LNCaP clone FGC (cell line): ENCODE data around the gene NDST4.

Source experiments
- DNase-seq: peaks from one replicate; pipeline ENCODE4 v3.0.0-alpha.2; 2011; ENCODE audit warnings: low read depth
- H3K4me3 ChIP-seq: 2 replicates; pipeline ENCODE4 v1.5.1; 2011; ENCODE audit warnings: mild to moderate bottlenecking, low read depth, low read length, control low read depth
- TF ChIP-seq, protein P1 (sequence below): IDR thresholded peaks from 2 replicates; pipeline ENCODE4 v1.5.1; 2012; ENCODE audit warnings: mild to moderate bottlenecking; ENCODE audit not compliant: control insufficient read depth, insufficient read depth; ENCODE audit errors: extremely low read depth

The NDST4 gene

DNA sequence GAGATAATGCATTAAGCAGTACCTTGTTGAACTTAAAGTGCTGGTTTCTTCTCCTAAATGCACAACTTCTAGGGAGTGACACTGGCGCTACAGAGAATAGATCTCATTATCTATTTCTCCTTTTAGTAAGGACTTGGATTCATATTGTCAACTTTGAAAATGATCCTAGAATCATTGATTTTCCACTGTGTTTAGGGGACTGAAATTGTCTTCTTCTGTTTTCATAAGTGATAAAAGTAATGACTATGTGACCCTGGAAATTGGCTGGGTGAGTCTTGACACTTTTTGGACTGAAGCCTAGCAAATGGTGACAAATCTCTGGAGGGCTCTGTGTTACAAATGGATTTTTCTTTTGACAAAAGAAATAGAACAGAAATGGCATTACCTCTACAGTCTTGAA lies 167.8 kb downstream of the NDST4 start:
- TF ChIP-seq, protein P1, sequence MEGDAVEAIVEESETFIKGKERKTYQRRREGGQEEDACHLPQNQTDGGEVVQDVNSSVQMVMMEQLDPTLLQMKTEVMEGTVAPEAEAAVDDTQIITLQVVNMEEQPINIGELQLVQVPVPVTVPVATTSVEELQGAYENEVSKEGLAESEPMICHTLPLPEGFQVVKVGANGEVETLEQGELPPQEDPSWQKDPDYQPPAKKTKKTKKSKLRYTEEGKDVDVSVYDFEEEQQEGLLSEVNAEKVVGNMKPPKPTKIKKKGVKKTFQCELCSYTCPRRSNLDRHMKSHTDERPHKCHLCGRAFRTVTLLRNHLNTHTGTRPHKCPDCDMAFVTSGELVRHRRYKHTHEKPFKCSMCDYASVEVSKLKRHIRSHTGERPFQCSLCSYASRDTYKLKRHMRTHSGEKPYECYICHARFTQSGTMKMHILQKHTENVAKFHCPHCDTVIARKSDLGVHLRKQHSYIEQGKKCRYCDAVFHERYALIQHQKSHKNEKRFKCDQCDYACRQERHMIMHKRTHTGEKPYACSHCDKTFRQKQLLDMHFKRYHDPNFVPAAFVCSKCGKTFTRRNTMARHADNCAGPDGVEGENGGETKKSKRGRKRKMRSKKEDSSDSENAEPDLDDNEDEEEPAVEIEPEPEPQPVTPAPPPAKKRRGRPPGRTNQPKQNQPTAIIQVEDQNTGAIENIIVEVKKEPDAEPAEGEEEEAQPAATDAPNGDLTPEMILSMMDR, result no peak
- no peak overlapping the region for H3K4me3 ChIP-seq
- DNase-seq, result no peak

DNA sequence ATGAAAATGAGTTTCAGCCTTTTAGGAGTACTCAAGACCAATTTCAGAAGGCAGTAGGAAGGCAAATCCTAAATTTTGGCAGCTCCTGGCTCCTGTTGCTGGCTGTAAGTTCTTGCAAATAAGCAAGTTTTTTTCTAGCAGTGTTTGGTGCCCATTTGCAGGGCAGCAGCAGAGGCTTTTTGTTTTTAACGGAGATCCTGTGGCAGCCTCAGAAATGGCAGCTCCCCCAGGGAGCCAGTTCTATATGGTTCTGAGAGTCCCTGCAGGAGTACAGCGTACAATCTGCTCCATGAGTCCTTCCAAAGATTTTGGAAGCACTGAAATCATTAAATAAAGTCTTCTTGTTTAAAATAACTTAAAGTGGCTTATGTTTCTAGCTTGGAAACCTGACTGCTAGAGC lies 171.9 kb downstream of the NDST4 start:
- DNase-seq, result no peak
- no peak overlapping the region for H3K4me3 ChIP-seq
- TF ChIP-seq, protein P1, result no peak

DNA sequence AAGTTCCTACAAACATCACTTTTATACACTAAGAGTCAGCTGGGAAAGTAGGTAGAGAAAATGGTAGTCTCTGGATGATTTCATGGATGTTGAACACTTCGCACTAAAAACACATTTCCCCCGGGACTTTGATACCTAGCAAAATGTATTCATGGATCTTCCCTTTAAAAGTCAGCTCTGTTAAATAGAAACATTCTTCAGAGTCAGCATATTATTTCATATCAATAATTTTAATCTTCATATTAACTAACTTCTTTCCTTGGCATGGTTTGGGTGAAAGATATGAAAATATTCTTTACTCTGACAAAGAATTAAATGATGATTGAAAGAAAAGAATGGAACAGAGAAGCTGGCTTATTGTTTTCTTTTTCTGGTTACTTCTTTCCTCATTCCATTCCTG lies 185.5 kb downstream of the NDST4 start:
- TF ChIP-seq, protein P1, result no peak
- H3K4me3 ChIP-seq, result no peak overlapping the region
- no peak for DNase-seq

DNA sequence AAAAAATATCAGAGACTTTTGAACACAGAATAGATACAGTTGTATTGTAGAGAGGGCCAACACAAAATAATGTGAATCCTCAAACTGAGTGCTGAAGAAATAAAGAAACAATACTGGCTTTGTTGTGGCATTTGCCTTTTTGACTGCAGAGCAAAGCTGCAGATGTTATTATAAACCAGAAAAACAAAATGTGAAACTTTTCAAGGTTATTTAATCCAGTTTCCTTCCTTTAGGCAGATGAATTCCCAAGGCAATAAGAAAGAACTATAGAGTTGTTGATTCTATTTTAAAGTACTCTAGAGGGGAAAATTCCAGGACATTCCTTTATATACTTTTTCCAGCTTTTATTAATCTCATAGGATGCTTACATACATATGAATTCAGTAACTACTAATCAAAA lies 186.8 kb downstream of the NDST4 start:
- no peak for DNase-seq
- TF ChIP-seq, protein P1, result no peak
- no peak overlapping the region for H3K4me3 ChIP-seq

DNA sequence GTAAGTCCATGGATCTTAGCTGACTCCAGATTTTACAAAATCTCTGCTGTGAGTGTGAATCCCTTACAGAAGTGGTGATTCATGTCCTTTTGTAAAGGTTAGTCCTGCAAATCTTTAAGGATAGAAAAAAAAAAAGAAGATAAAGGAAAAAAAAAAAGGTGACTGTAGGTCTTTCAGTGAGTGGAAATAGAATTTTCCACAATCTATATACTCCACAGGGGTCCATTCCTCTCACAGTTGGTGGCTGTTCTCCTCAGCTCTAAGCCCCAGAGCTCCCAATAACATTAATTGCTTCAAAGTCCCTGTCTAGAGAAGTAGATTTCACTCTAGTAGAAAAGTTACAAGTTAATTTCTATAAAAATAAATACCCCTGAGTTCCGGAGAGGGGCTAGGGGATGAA lies 189.1 kb downstream of the NDST4 start:
- DNase-seq, result no peak
- H3K4me3 ChIP-seq, result no peak overlapping the region
- TF ChIP-seq, protein P1, result no peak

DNA sequence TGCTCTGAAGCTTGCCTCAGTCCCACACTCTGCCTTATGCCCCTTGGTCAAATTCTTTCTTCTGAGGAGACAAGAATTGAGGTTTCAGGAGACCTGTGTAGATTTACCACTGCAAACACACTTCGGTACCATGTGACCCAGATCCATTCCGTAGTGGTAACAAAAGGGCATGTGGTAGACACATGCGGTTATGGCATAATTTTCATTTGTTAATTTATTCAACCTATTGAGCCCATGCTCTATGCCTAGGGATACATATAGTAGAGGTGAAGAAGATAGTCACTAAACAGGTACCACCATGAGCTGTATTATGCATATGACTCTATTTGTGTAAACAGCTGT lies 190.9 kb downstream of the NDST4 start:
- no peak overlapping the region for H3K4me3 ChIP-seq
- TF ChIP-seq, protein P1, result no peak
- no peak for DNase-seq

DNA sequence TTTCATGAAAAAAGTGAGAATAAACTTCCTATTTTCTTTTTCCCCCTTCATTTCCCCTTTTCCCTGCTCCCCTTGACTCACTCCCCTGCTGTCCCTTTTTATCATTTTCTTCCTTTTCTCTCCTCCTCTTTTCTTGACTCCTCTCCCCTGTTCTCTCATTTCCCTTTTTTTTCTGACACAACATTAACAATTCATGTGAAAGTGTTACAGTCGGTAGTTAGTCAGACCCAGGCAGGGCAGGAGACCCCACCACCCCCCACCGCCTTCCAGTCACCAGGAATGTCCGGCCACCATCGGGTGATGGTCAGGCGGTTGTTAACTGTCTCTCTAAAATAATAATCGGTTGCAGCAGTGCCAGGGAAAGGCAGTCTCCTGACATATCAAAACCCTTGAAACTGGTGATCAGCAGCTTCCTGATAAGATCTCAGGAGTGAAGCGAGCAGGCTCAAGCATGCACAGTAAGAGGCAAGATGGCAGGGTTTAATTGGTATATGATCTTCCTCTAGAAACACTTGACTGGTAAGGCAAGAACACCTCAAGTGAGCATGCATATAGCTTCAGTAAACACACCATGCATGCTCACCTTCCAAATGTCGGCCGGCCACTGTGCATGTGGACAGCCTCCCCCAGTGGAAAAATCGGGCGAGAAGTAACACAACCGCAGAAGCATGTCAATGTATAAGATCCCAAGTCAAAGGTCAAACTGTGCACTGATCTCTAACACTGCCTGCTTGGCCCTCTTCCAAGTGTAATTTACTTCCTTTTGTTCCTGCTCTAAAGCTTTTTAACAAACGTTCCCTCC lies 191.4 kb downstream of the NDST4 start:
- H3K4me3 ChIP-seq, result no peak overlapping the region
- TF ChIP-seq, protein P1, result no peak
- DNase-seq, result no peak
